Measurements from ENCODE around the gene SLITRK5.

Gene SLITRK5

GRCh38 chr13:87677496-87678371 is 6.6 kb downstream of the SLITRK5 start:
- no peak for DNase-seq (ENCODE audit: extremely low read depth, low read depth)
- TF ChIP-seq, protein P1, sequence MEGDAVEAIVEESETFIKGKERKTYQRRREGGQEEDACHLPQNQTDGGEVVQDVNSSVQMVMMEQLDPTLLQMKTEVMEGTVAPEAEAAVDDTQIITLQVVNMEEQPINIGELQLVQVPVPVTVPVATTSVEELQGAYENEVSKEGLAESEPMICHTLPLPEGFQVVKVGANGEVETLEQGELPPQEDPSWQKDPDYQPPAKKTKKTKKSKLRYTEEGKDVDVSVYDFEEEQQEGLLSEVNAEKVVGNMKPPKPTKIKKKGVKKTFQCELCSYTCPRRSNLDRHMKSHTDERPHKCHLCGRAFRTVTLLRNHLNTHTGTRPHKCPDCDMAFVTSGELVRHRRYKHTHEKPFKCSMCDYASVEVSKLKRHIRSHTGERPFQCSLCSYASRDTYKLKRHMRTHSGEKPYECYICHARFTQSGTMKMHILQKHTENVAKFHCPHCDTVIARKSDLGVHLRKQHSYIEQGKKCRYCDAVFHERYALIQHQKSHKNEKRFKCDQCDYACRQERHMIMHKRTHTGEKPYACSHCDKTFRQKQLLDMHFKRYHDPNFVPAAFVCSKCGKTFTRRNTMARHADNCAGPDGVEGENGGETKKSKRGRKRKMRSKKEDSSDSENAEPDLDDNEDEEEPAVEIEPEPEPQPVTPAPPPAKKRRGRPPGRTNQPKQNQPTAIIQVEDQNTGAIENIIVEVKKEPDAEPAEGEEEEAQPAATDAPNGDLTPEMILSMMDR (IDR thresholded peaks at IDR 0.05; ENCODE audit: low read depth, low read length): no peak

DNA sequence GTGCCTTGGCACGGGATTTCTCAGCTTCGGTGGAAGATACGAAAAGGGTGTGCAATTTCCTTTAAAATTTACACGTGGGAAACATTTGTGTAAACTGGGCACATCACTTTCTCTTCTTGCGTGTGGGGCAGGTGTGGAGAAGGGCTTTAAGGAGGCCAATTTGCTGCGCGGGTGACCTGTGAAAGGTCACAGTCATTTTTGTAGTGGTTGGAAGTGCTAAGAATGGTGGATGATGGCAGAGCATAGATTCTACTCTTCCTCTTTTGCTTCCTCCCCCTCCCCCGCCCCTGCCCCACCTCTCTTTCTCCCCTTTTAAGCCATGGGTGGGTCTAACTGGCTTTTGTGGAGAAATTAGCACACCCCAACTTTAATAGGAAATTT is 7.2 kb downstream of the SLITRK5 start:
- no peak for DNase-seq (ENCODE audit: extremely low read depth, low read depth)
- TF ChIP-seq, protein P1 (IDR thresholded peaks at IDR 0.05; ENCODE audit: low read depth, low read length): no peak

DNA sequence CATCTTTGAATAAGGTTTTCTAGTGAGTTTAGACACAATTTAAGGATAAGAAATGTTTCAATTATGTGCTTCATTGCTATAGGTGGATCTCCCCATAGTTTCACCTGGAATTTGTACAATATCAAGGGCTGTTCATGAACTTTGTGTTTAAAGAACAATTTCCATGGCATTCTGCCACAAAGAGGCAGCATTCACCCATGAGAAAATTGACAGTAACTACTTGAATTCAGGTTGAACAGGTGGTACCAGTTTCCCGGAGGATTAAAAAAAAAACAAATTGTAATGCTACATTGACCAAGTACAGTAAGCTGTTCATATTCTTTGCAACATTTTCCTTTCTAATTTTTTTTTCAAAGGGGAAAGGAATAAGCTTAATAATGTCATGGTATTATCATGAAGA is 9.1 kb downstream of the SLITRK5 start:
- TF ChIP-seq, protein P1 (IDR thresholded peaks at IDR 0.05; ENCODE audit: low read depth, low read length): no peak
- no peak for DNase-seq (ENCODE audit: extremely low read depth, low read depth)

DNA sequence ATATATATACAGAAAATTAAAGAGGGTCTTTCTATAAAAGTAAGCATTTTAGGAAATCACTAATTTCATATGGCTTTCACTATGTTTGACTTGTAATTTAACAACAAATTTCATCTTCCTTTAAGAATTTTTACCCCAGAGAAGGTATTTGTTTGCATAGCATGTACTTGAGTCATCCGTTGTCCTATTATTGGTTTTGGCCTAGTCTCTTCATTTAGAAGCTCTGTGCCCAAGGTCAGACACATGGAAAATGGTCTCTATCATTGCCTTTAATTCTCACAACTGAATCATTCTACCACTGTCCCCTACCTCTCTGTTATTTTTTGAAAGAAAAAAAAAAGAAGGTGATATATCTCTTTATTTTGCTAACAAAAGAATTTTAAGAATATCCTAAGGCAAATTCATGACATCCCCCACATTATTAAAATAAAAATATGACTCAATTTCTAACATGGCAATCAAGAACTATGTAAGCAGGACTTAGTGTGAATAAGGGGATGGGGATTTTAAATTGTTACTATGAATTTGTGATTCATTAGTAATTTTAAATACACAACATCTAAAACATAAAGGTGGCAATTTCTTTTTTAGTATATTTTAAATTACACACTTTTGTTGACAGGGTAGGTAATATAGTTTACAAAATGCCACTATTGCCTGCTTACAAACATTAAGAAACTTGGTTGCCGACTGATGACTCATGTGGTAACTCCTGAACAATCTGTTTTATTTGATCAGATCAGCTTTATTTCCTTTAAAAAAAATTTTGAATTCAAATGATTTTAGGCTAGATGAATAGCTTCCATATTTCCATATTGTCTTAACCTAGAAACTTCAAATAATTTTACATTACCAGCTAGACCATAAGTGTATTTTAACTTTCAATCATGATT is 13.9 kb downstream of the SLITRK5 start:
- no peak for DNase-seq (ENCODE audit: extremely low read depth, low read depth)

GRCh38 chr13:87696458-87696857 is 25.3 kb downstream of the SLITRK5 start:
- TF ChIP-seq, protein P1 (IDR thresholded peaks at IDR 0.05; ENCODE audit: low read depth, low read length): no peak
- DNase-seq (ENCODE audit: extremely low read depth, low read depth): no peak

More for the DNA sequence above, 13.9 kb downstream of the SLITRK5 start:
- TF ChIP-seq, protein P1 (IDR thresholded peaks at IDR 0.05; ENCODE audit: low read depth, low read length): no peak

DNA sequence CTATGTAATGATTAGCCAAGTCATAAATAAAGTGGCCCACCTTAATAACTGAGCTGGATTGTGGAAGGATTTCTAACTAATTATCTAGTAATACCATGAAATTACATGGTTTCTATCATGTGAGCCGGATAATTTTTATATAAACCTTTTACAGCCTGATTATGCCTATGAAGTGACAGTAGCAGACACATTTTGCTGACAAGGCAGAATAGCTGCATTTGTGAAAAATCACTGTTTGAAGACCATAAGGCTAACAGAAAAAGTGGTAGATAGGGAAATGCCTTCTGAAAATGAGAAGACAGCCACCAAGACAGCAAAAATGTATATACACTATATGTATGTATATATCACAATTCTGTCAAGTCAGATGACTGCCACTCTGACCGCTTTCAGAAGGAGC is 27.1 kb downstream of the SLITRK5 start:
- TF ChIP-seq, protein P1 (IDR thresholded peaks at IDR 0.05; ENCODE audit: low read depth, low read length): no peak
- no peak for DNase-seq (ENCODE audit: extremely low read depth, low read depth)

DNA sequence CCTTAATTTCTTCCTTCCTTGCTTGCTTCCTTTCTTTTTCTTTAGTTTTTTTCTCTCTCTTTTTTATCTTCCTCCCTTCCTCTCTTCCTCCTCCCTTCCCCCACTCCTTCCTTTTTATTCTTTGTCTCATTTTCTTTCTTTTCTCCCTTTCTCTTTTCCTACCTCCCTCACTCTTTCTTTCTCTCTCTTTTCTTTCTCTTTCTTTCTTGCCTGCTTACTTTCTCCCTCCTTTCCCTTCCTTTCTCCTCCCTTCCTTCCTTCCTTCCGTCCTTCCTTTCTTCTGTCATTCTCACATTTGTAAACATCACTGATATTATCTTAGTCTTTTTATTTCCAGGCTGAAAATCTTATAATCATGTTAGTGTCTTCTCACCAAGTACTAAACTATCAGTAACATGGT is 38.8 kb downstream of the SLITRK5 start:
- DNase-seq (ENCODE audit: extremely low read depth, low read depth): no peak
- TF ChIP-seq, protein P1 (IDR thresholded peaks at IDR 0.05; ENCODE audit: low read depth, low read length): no peak
